NB4 (cell line): ENCODE results near the gene KRT1.

ENCODE experiments used
- MYC ChIP-seq: IDR thresholded peaks from 2 replicates; pipeline ENCODE4 v1.6.1; 2011; ENCODE audit warnings: low read depth, low read length
- POLR2A ChIP-seq: IDR thresholded peaks from 2 replicates; pipeline ENCODE4 v1.6.1; 2011; ENCODE audit warnings: mild to moderate bottlenecking; ENCODE audit not compliant: insufficient read length; ENCODE audit errors: extremely low read depth
- TF ChIP-seq, protein P1 (sequence below): IDR thresholded peaks from one replicate; pipeline ENCODE4 v1.5.1; 2012; ENCODE audit warnings: low read depth, low read length
- TF ChIP-seq, protein P2 (sequence below): IDR thresholded peaks from 2 replicates; pipeline ENCODE4 v1.6.1; 2011; ENCODE audit warnings: low read depth, low read length

DNA sequence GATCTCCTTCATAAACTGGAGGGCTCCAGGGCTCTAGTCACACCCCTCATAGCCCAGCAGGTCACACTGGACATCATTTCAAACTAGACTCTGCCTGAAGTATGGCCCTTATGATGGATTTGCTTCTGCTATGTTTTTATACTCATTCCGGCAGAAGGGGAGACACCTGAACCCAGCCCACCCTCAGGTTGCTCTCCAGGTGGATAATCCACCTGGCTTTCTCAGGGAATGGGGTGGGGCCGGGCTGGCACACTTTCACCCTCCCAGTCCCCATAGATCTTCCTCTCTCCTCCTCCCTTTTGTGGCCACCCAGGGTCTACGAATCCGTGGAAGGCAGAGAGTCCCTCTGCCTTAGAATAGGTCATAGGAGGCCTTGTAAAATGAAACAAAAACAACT is 52.1 kb downstream of the KRT1 start:
- TF ChIP-seq, protein P1, sequence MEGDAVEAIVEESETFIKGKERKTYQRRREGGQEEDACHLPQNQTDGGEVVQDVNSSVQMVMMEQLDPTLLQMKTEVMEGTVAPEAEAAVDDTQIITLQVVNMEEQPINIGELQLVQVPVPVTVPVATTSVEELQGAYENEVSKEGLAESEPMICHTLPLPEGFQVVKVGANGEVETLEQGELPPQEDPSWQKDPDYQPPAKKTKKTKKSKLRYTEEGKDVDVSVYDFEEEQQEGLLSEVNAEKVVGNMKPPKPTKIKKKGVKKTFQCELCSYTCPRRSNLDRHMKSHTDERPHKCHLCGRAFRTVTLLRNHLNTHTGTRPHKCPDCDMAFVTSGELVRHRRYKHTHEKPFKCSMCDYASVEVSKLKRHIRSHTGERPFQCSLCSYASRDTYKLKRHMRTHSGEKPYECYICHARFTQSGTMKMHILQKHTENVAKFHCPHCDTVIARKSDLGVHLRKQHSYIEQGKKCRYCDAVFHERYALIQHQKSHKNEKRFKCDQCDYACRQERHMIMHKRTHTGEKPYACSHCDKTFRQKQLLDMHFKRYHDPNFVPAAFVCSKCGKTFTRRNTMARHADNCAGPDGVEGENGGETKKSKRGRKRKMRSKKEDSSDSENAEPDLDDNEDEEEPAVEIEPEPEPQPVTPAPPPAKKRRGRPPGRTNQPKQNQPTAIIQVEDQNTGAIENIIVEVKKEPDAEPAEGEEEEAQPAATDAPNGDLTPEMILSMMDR, result no peak
- TF ChIP-seq POLR2A (no peak), MYC (no peak)
- TF ChIP-seq, protein P2, sequence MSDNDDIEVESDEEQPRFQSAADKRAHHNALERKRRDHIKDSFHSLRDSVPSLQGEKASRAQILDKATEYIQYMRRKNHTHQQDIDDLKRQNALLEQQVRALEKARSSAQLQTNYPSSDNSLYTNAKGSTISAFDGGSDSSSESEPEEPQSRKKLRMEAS, result no peak
